ENCODE measurements around the gene SDF2. TPM values are rescaled to one million over a fixed set of nuclear protein-coding genes. Genes with fewer than 3 reads are reported as not detected.

The SDF2 gene
- total RNA-seq, 2 experiments from 2014 or later, result 49.0 to 52.9 TPM

DNA sequence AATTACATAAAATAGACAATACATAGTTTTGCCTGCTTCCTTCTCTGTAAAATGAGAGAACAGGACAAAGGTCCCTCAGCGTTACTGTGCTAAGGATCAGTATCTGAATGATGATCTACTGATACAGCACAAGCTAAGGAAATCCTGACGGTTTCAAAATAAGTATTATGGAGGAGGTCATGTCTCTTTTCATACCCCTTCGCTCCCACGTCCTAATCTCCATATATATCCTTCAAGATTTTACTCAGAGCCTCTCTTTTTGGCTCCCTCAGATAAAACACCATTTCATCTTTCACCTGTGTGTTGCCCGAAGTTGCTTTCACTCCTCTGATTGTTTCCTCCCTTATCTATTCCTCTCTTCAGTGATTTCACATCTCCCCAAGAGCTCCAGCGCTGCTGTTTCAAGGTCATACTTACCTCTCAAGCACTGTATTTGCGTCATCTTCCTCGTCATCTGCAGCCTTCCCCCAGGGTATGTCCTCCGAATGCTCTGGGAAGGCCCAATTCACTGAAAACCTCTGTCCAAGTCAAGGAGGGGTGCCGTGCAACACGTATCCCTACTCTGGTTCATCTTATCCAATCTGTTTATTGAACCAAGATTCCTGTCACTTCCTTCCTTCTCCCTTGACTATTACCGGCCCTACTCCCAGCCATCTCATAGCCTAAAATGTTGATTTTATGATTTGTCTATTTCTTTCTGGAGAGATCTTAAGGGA, 15.5 kb downstream of the SDF2 start:
- CTCF ChIA-PET, result interaction anchor here (0.8 to 5.1 kb wide), 15 partner anchors 15 to 471 kb away, joined by 3 to 80 read pairs (median 4); partner anchors contain the start of genes NEK8, PROCA1, RPL23A and SDF2
- Mint-ChIP-seq H3K4me1 (peaks cover 42% of the 10 kb centered on the region), H3K27me3 (no peaks in the 10 kb centered on the region), H3K36me3 (ENCODE audit: low read depth) (peaks cover 55% of the 10 kb centered on the region), H3K4me3 (peak overlapping the region; percentile 93), H3K9me3 (no peaks in the 10 kb centered on the region), H3K27ac (peak overlapping the region; percentile 81)
- POLR2A ChIA-PET, result interaction anchor here (0.8 to 7.6 kb wide), 16 partner anchors 10 to 306 kb away, joined by 3 to 115 read pairs (median 4); partner anchors contain the start of genes NEK8, PIGS, RPL23A and SDF2
- DNase-seq, result peak; percentile 21

DNA sequence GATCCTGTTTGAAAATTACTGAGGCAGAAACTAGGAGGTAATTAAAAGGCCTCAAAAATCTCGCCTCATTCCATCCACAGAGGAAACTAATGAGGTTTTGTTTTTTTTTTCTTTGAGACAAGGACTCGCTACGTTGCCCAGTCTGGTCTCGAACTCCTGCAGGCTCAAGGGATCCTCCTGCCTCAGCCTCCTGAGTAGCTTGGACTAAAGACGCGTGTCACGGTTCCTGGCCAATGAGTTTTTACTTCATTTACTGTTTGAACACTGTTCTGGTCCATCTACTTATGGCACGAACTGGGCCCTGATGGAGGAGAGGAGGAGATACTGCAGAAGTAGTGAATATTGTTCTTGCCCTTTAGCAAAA, 16.1 kb downstream of the SDF2 start:
- H3K4me1 Mint-ChIP-seq, result peaks cover 42% of the 10 kb centered on the region
- peak; percentile 24 for DNase-seq
- CTCF ChIA-PET, result interaction anchor here (0.7 to 5.1 kb wide), 11 partner anchors 16 to 104 kb away, joined by 3 to 80 read pairs (median 6); partner anchors contain the start of genes NEK8, PROCA1, RPL23A and SDF2
- H3K27ac Mint-ChIP-seq, result peak overlapping the region; percentile 81
- POLR2A ChIA-PET, result interaction anchor here (0.6 to 7.6 kb wide), 22 partner anchors 11 to 494 kb away, joined by 3 to 115 read pairs (median 4); partner anchors contain the start of genes ALDOC, DHRS13, FLOT2 and NEK8
- H3K4me3 Mint-ChIP-seq, result peak overlapping the region; percentile 93
- H3K27me3 Mint-ChIP-seq, result no peaks in the 10 kb centered on the region
- H3K36me3 Mint-ChIP-seq (ENCODE audit: low read depth), result peaks cover 59% of the 10 kb centered on the region
- no peaks in the 10 kb centered on the region for H3K9me3 Mint-ChIP-seq

DNA sequence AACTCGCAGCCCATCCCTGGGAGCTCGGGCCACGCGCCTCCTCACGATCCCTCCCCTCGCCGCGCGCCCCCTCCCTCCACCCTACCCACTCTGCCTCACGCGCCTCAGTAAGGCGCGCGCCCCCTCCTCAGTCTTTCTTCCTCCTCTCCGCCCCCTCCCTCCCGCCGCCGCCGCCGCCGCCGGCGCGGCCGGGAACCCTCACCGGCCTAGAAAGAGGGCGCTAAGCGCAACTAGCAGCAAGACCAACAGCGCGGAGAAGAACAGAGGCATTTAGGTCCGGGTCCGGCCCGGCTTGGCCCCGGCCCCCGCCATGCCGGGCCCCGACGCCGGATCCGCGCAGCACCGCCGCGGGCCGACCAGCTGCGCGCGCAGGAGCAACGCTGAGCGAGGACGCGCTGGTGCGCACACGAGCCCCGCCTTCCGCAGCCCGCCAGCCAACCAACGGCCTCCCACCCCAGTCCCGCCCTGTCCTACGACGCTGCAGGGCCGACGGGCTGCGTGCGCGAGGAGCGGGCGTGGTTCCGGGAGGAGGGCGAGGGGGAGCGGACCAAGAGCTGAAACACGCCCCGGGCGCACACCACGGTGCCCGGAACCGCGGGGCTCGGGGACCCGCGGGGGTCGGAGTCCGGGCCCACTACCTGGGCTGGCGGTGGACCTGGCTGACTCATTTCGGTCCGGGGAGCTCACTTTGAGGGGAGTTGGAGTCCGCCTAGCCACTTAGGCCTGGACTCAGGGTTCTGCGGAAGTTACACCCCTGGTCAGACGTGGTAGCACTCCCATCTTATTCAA, 16.7 kb downstream of the SDF2 start, which contains the start of gene BLTP2:
Gene BLTP2, minus strand, starts transcription at position 372 of the 789 bp plus-strand sequence. Its CDS starts 102 bp downstream, at position 270.
- Mint-ChIP-seq H3K9me3 (no peaks in the 10 kb centered on the region), H3K27ac (peak within 1 kb of the TSS; percentile 86), H3K4me1 (peaks cover 42% of the 10 kb centered on the region), H3K36me3 (ENCODE audit: low read depth) (peaks cover 62% of the 10 kb centered on the region), H3K4me3 (peak within 1 kb of the TSS; percentile 93), H3K27me3 (no peaks in the 10 kb centered on the region)
- peak; percentile 97 for DNase-seq
- ChIA-PET CTCF (interaction anchor here (0.7 to 5.1 kb wide), 15 partner anchors 13 to 109 kb away, joined by 3 to 80 read pairs (median 5); partner anchors contain the start of genes NEK8, PROCA1, RPL23A and SDF2), POLR2A (interaction anchor here (0.6 to 7.6 kb wide), 25 partner anchors 11 to 495 kb away, joined by 3 to 115 read pairs (median 4); partner anchors contain the start of genes ALDOC, DHRS13, FLOT2 and NEK8)

DNA sequence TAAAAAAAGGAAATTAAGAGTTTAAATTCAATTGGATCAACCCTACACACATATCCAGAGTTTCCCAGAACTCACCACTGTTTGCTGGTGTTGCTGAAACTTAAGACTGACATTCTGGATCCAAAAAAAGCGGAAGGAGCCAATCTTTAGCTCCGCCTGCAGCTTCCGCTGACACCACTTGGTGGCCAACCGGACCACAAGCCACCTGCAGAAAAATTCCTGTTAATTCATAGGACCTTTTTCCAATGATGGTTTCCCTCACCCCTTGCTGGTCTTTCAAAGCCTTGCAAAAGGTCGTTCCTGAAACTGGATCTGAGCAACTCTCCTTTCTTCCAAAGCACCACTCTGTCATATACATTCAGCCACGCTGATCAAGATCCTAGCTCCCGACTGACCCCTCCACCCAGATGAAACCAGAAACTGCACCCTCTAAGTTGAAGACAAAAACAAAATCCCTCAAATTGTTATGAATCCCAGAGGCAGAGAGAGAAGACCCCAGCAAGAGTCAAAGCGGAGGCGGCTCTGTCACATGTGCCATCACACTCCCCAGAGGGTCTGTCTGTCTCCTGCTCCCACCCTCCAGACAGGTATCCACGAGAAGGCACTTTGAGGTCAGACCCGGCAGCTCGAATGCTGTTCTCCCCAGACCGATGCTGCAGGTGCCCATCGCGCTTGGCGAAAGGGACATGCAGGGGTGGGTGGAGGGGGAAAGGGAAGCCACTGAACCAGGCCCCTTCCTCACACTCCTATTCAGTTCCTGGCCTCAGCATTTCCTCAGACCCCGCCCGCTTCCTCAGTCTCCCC, 17.5 kb downstream of the SDF2 start:
- Mint-ChIP-seq H3K36me3 (ENCODE audit: low read depth) (peaks cover 68% of the 10 kb centered on the region), H3K4me1 (peaks cover 42% of the 10 kb centered on the region), H3K27me3 (no peaks in the 10 kb centered on the region), H3K27ac (peak overlapping the region; percentile 86), H3K9me3 (no peaks in the 10 kb centered on the region), H3K4me3 (peak overlapping the region; percentile 93)
- ChIA-PET CTCF (interaction anchor here (0.6 to 5.1 kb wide), 19 partner anchors 8 to 108 kb away, joined by 3 to 80 read pairs (median 4); partner anchors contain the start of genes ALDOC, NEK8, PIGS and RPL23A), POLR2A (interaction anchor here (0.7 to 7.6 kb wide), 21 partner anchors 10 to 648 kb away, joined by 3 to 115 read pairs (median 4); partner anchors contain the start of genes ALDOC, FLOT2, NEK8 and PIGS)
- peak; percentile 54 for DNase-seq

DNA sequence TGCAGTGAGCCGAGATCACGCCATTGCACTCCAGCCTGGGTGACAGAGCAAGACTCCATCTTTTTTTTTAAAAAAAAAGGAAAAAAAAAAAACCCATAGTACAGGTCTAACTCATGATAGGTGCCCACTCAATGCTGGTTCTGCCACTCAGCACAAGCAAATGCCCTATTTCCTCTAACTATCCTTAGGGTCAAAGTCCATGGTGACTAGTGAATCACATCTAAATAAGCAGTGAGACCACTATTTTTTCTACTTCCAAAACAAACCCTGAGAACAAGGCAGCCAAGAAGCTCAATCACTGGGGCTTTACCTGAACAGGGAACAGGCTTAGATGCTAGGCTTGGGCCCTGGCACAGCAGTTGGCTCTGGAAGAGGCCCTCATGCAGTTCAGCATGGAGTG, 20.1 kb downstream of the SDF2 start:
- H3K9me3 Mint-ChIP-seq, result no peaks in the 10 kb centered on the region
- H3K4me1 Mint-ChIP-seq, result peaks cover 35% of the 10 kb centered on the region
- no peak for DNase-seq
- peak overlapping the region; percentile 4 for H3K27ac Mint-ChIP-seq
- H3K36me3 Mint-ChIP-seq (ENCODE audit: low read depth), result peaks cover 77% of the 10 kb centered on the region
- no peak overlapping the region for H3K4me3 Mint-ChIP-seq
- ChIA-PET CTCF (no interaction called here), POLR2A (interaction anchor here (4.4 kb wide), 1 partner anchor 43 kb away, joined by 45 read pairs; the partner anchor contains the start of gene SPAG5)
- no peaks in the 10 kb centered on the region for H3K27me3 Mint-ChIP-seq

DNA sequence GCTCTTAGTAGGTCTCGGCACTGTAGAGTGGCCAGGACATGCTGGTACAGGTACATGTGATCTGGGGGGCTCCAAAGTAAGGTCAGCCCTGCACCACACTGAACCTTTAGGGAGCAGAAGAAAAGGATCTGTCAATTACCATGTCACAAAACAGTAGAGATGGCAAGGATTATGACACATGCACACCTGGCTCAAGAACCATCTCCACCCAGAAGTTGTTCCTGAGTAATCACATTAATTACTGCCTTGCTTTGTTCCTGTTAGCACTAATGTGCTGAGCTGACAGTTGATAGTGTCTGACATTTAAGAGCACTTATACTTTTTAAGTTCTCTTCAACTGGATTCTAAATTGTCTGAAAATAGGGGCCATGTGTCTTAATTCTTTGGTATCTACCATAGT, 26.2 kb downstream of the SDF2 start:
- no peak overlapping the region for H3K27ac Mint-ChIP-seq
- no peak overlapping the region for H3K4me3 Mint-ChIP-seq
- peaks cover 9% of the 10 kb centered on the region for H3K4me1 Mint-ChIP-seq
- CTCF ChIA-PET, result interaction anchor here (1.0 to 1.2 kb wide), 2 partner anchors 26 to 40 kb away, joined by 3 read pairs; partner anchors contain the start of genes SDF2 and SUPT6H
- POLR2A ChIA-PET, result interaction anchor here (1.1 kb wide), 1 partner anchor 11 kb away, joined by 3 read pairs; no protein-coding TSS in a partner anchor
- H3K9me3 Mint-ChIP-seq, result no peaks in the 10 kb centered on the region
- DNase-seq, result no peak
- no peaks in the 10 kb centered on the region for H3K27me3 Mint-ChIP-seq
- H3K36me3 Mint-ChIP-seq (ENCODE audit: low read depth), result peaks cover 89% of the 10 kb centered on the region

DNA sequence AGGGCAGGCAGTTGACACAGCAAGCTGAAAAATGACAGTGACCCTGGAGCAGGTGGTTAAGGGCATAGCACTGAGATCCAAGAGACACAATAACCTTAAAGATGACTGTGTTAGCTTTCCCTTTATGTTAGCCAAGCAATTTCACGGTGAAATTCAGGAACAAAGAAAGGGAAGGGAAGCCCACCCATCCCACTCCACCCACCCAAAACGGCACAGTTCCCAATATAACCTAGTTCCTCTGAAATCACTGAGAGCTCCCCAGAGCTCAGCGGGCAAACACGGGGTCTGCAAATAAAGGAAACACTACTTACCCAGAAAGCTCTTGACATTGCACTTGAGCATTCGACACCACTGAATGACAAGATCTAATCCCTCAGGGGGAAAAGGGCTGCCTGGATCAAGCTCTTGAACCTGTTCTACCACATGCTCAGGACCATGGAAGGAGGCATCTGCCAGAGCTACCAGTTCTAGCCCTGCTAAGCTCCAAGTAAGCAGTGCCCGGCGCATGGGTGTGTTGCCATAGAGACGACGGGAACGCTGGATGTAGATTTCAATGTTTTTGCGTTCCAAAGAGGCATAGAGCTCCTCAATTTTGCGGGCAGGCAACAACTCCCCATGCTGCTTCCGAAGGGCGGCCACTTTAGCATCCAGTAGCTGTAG, 27.4 kb downstream of the SDF2 start:
- ChIA-PET CTCF (no interaction called here), POLR2A (interaction anchor here (1.4 kb wide), 1 partner anchor 11 kb away, joined by 3 read pairs; the partner anchor contains the start of gene BLTP2)
- Mint-ChIP-seq H3K4me3 (no peak overlapping the region), H3K36me3 (ENCODE audit: low read depth) (peaks cover 85% of the 10 kb centered on the region), H3K27me3 (no peaks in the 10 kb centered on the region), H3K9me3 (no peaks in the 10 kb centered on the region), H3K4me1 (peaks cover 9% of the 10 kb centered on the region), H3K27ac (no peak overlapping the region)
- no peak for DNase-seq

DNA sequence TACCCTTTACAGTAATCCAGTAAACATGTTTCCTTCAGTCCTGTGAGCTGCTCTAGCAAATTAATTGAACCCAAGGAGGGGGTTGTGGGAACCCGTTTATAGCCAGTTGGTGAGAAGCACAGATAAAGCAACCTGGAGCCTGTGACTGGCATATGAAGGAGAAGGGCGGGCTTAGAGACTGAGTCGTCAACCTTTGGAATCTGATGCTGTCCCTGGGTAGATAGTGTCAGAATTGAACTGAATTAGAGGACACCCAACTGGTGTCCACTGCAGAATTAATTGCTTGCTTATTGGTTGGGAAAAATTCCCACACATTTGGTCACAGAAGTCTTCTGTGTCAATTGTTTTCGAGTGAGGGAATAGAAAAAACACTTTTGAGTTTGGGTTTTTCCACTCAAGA, 34.9 kb downstream of the SDF2 start:
- ChIA-PET POLR2A (interaction anchor here (0.9 kb wide), 1 partner anchor 34 kb away, joined by 3 read pairs; no protein-coding TSS in a partner anchor), CTCF (no interaction called here)
- Mint-ChIP-seq H3K27ac (no peak overlapping the region), H3K36me3 (ENCODE audit: low read depth) (peaks cover 67% of the 10 kb centered on the region), H3K4me1 (peaks cover 2% of the 10 kb centered on the region), H3K27me3 (no peaks in the 10 kb centered on the region), H3K9me3 (no peaks in the 10 kb centered on the region), H3K4me3 (no peak overlapping the region)
- no peak for DNase-seq

DNA sequence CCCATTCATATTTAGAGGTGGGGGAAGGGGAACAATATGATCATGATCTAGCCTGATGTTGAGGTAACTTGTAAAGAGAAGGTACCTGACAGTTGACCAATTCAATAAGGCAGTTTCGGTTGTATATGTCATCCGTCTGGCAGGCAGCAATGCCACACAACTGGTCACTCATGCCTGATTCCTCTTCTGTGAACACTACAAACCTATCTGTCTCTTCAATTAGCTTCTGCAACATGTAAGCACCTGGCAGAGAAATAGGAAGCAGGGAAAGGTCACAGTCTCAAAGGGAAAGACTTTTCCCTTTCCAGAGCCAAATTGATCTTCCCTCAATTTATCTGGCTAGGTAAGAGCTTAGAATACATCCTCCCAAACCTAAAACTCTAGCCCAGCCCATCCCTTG, 37.6 kb downstream of the SDF2 start:
- H3K9me3 Mint-ChIP-seq, result no peaks in the 10 kb centered on the region
- DNase-seq, result no peak
- no peak overlapping the region for H3K4me3 Mint-ChIP-seq
- ChIA-PET CTCF (interaction anchor here (0.6 kb wide), 1 partner anchor 11 kb away, joined by 3 read pairs; no protein-coding TSS in a partner anchor), POLR2A (interaction anchor here (1.2 to 1.3 kb wide), 2 partner anchors 25 to 37 kb away, joined by 3 to 4 read pairs; partner anchors contain the start of genes SDF2 and SUPT6H)
- H3K36me3 Mint-ChIP-seq (ENCODE audit: low read depth), result peaks cover 76% of the 10 kb centered on the region
- peaks cover 2% of the 10 kb centered on the region for H3K4me1 Mint-ChIP-seq
- no peak overlapping the region for H3K27ac Mint-ChIP-seq
- no peaks in the 10 kb centered on the region for H3K27me3 Mint-ChIP-seq

DNA sequence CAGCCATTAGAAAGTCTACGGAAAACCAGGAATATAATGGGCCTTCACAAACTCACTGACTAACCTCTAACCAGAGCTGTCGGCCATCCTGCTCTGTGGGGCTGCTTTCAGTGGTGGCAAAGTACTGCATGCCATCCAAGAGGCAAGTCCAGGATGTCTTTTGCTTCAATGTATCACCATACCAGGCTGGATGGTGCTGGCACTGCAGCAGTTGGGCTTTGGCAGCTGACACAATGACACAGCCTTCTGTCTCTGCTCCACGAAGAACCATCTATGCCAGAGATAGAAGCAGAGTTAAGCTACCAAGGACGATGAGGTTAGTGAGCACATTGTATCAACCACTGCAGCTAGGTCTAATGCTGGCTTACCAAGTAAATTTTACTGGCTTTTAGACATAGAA, 38.0 kb downstream of the SDF2 start:
- Mint-ChIP-seq H3K4me3 (no peak overlapping the region), H3K36me3 (ENCODE audit: low read depth) (peaks cover 80% of the 10 kb centered on the region), H3K27ac (no peak overlapping the region), H3K9me3 (no peaks in the 10 kb centered on the region), H3K27me3 (no peaks in the 10 kb centered on the region), H3K4me1 (peaks cover 2% of the 10 kb centered on the region)
- ChIA-PET CTCF (no interaction called here), POLR2A (interaction anchor here (1.2 to 1.3 kb wide), 3 partner anchors 11 to 38 kb away, joined by 3 to 5 read pairs (median 4); partner anchors contain the start of genes SDF2 and SUPT6H)
- DNase-seq, result no peak

DNA sequence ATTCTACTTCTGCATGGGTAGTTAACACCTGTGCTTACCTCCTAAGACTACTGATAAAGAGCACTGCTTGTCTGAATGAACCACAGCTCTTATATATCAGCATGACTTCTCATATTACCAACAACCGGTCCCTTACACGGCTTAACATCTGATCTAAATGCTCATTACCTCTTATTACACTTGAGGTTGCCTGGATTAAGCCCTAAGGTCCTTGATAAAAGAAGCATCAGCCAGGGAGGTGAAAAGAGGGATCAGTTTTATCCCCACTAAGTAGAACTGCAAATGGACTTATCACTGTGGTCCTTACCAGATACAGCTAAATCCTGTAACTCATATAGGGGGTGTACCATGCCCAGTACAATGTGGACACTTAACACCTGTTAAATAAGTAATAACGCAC, 39.5 kb downstream of the SDF2 start:
- H3K36me3 Mint-ChIP-seq (ENCODE audit: low read depth), result peaks cover 81% of the 10 kb centered on the region
- ChIA-PET CTCF (no interaction called here), POLR2A (interaction anchor here (0.8 to 1.6 kb wide), 2 partner anchors 9 to 23 kb away, joined by 3 to 4 read pairs; no protein-coding TSS in a partner anchor)
- H3K4me1 Mint-ChIP-seq, result peaks cover 2% of the 10 kb centered on the region
- no peaks in the 10 kb centered on the region for H3K9me3 Mint-ChIP-seq
- no peak overlapping the region for H3K27ac Mint-ChIP-seq
- no peaks in the 10 kb centered on the region for H3K27me3 Mint-ChIP-seq
- no peak overlapping the region for H3K4me3 Mint-ChIP-seq
- DNase-seq, result no peak

All from activated CD4-positive, alpha-beta memory T cell treated with anti-CD3 and anti-CD28 coated beads, Interleukin-2, amount 10 ng/mL, durations not matched to agents 7 days and 5 days (primary cell).